Endodermal cell (in vitro differentiated cells): ENCODE results near the gene ENHO. TPM values are rescaled to one million over a fixed set of nuclear protein-coding genes. Genes with fewer than 3 reads are reported as not detected.
A peak's percentile ranks its signal among the peaks of the same experiment; 100 is the strongest.

Experiments used
- DNase-seq: peaks from one replicate; pipeline ENCODE4 v3.0.0-alpha.2; 2017
- H3K27ac ChIP-seq: 2 replicates; pipeline ENCODE4 v1.5.1; 2013; ENCODE audit warnings: mild to moderate bottlenecking, low read depth, low read length, moderate library complexity
- H3K27me3 ChIP-seq: 2 replicates; pipeline ENCODE4 v1.6.1; 2013; ENCODE audit warnings: mild to moderate bottlenecking, low read length, moderate library complexity; ENCODE audit not compliant: insufficient read depth, control insufficient read depth, poor library complexity, severe bottlenecking
- H3K36me3 ChIP-seq: 2 replicates; pipeline ENCODE4 v1.7.0; 2013; ENCODE audit warnings: mild to moderate bottlenecking, low read length, moderate library complexity; ENCODE audit not compliant: control insufficient read depth, insufficient read depth
- H3K4me1 ChIP-seq: one replicate; pipeline ENCODE4 v1.7.0; 2013; ENCODE audit warnings: low read length; ENCODE audit not compliant: control insufficient read depth, insufficient read depth
- H3K4me3 ChIP-seq: 2 replicates; pipeline ENCODE4 v1.5.1; 2013; ENCODE audit warnings: mild to moderate bottlenecking, low read length, moderate library complexity
- H3K9ac ChIP-seq: 2 replicates; pipeline ENCODE4 v1.6.1; 2013; ENCODE audit warnings: mild to moderate bottlenecking, low read length, moderate library complexity; ENCODE audit not compliant: poor library complexity, severe bottlenecking; ENCODE audit errors: extremely low read depth
- H3K9me3 ChIP-seq: 2 replicates; pipeline ENCODE4 v1.6.1; 2013; ENCODE audit warnings: mild to moderate bottlenecking, low read length, moderate library complexity; ENCODE audit not compliant: control insufficient read depth
- H3K27ac Mint-ChIP-seq: 2 replicates; pipeline ENCODE4 v1.8.0; 2020; ENCODE audit warnings: mixed read lengths
- H3K27me3 Mint-ChIP-seq: 2 replicates; pipeline ENCODE4 v1.8.0; 2021; ENCODE audit warnings: mild to moderate bottlenecking, mixed read lengths; ENCODE audit not compliant: insufficient read depth
- H3K36me3 Mint-ChIP-seq: 2 replicates; pipeline ENCODE4 v1.8.0; 2020; ENCODE audit warnings: low read depth, mixed read lengths
- H3K4me1 Mint-ChIP-seq: 2 replicates; pipeline ENCODE4 v1.8.0; 2020; ENCODE audit warnings: mixed read lengths
- H3K4me3 Mint-ChIP-seq: 2 replicates; pipeline ENCODE4 v1.8.0; 2020; ENCODE audit warnings: mild to moderate bottlenecking, moderate library complexity, mixed read lengths
- H3K9me3 Mint-ChIP-seq: 2 replicates; pipeline ENCODE4 v1.8.0; 2020; ENCODE audit warnings: mild to moderate bottlenecking, mixed read lengths
- WGBS, 2 experiments: methylation state at CpG; one replicate each; pipeline versions ENCODE4 v1.1.5 to v1.1.7; 2013; ENCODE audit warnings: missing lambda C conversion rate in 2 of 2, mixed read lengths in 1 of 2; ENCODE audit not compliant: insufficient coverage in 1 of 2, insufficient read length in 1 of 2; 5-methylcytosine and 5-hydroxymethylcytosine counted together
- total RNA-seq, 2 donors: library from RNA; stranded (reverse); fragmentation: NEBNext Ultra II Directional in 1 of 2; extraction: Animal tissue kit (Norgen Biotek cat#: 25700) in 1 of 2; gene quantifications; 2 replicates in 1 of 2; 3 replicates in 1 of 2; pipeline ENCODE4 v1.2.1, GENCODE V29; 2021
- TF ChIP-seq, protein P1 (sequence below): fragments of 200-600 bp; sonication (generic); conservative IDR thresholded peaks from 2 replicates; pipeline ENCODE4 v1.5.0; 2021; ENCODE audit warnings: antibody characterized with exemption, mild to moderate bottlenecking

The ENHO gene
- total RNA-seq, 2 donors from 2014 or later: 7.1 to 14.5 TPM

- 91 to 92% methylated on average over 3 of the region's 3 CpGs for WGBS, 2 experiments
- Mint-ChIP-seq H3K4me1 (peaks cover 6% of the 10 kb centered on the region), H3K27me3 (peaks cover 51% of the 10 kb centered on the region), H3K36me3 (no peaks in the 10 kb centered on the region), H3K27ac (no peak overlapping the region), H3K4me3 (no peak overlapping the region), H3K9me3 (no peaks in the 10 kb centered on the region)
- Histone ChIP-seq H3K27ac (no peak overlapping the region), H3K9me3 (no peaks in the 10 kb centered on the region), H3K27me3 (peaks cover 52% of the 10 kb centered on the region), H3K4me3 (no peak overlapping the region), H3K4me1 (no peaks in the 10 kb centered on the region), H3K9ac (no peak overlapping the region), H3K36me3 (no peaks in the 10 kb centered on the region)
- TF ChIP-seq, protein P1, sequence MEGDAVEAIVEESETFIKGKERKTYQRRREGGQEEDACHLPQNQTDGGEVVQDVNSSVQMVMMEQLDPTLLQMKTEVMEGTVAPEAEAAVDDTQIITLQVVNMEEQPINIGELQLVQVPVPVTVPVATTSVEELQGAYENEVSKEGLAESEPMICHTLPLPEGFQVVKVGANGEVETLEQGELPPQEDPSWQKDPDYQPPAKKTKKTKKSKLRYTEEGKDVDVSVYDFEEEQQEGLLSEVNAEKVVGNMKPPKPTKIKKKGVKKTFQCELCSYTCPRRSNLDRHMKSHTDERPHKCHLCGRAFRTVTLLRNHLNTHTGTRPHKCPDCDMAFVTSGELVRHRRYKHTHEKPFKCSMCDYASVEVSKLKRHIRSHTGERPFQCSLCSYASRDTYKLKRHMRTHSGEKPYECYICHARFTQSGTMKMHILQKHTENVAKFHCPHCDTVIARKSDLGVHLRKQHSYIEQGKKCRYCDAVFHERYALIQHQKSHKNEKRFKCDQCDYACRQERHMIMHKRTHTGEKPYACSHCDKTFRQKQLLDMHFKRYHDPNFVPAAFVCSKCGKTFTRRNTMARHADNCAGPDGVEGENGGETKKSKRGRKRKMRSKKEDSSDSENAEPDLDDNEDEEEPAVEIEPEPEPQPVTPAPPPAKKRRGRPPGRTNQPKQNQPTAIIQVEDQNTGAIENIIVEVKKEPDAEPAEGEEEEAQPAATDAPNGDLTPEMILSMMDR: no peak
- no peak for DNase-seq
Measured at GRCh38 chr9:34524349-34524748, 1.6 kb upstream of the ENHO start.

DNA sequence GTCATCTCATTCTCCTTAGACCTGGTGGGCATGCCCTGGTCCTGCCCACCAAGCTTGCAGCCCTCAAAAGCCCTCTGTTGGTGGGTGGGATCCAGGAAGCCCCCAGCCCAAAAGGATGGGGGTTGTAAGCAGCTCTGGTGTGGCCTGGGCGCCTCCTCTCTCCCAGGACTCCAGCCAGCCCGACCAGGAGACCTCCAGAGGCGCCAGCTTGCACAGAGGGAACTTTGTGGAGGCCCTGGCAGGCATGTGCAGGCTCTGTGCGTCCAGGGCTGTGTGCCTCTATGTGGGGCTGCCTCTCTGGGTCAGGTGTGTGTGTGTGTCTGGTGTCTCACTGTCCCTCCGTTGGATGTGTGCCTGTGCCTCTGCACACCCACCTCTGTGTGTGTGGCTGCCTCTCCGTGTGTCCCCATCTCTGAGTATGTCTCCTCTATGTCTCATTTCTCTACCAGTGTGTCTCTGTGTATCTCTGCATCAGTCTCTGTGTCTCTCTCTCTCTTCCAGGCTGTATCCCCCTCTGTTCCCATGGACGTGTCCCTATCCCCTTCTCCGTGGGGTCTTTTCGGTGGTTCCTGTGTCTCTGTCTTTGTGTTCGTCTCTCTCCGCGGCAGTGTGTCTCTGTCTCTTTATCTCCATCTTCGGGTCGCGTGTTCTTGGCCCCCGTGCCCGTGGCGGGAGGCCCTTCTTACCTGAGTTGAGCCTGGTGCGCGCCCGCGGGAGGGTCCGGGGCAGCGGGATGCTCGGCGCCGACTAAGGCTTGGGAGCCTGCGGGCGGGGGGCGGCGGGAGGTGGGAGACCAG, 501 bp downstream of the ENHO start:
- Mint-ChIP-seq H3K4me3 (peak overlapping the region; percentile 69), H3K9me3 (no peaks in the 10 kb centered on the region), H3K36me3 (no peaks in the 10 kb centered on the region), H3K27me3 (peaks cover 38% of the 10 kb centered on the region), H3K27ac (peak overlapping the region; percentile 19), H3K4me1 (peaks cover 6% of the 10 kb centered on the region)
- H3K4me3 ChIP-seq: peak overlapping the region; percentile 80
- TF ChIP-seq, protein P1: no peak
- no peaks in the 10 kb centered on the region for H3K9me3 ChIP-seq
- DNase-seq: no peak
- H3K27ac ChIP-seq: no peak overlapping the region
- WGBS, 2 experiments: 19 to 43% methylated on average over 4 to 31 of the region's 31 CpGs
- H3K4me1 ChIP-seq: no peaks in the 10 kb centered on the region
- H3K27me3 ChIP-seq: peaks cover 52% of the 10 kb centered on the region
- no peaks in the 10 kb centered on the region for H3K36me3 ChIP-seq
- H3K9ac ChIP-seq: no peak overlapping the region

GRCh38 chr9:34521406-34522045, 1.3 kb downstream of the ENHO start:
- Histone ChIP-seq H3K9me3 (no peaks in the 10 kb centered on the region), H3K36me3 (no peaks in the 10 kb centered on the region), H3K4me3 (no peak overlapping the region), H3K27ac (no peak overlapping the region), H3K27me3 (peaks cover 52% of the 10 kb centered on the region), H3K9ac (no peak overlapping the region), H3K4me1 (no peaks in the 10 kb centered on the region)
- Mint-ChIP-seq H3K27me3 (peaks cover 36% of the 10 kb centered on the region), H3K4me1 (peaks cover 6% of the 10 kb centered on the region), H3K36me3 (no peaks in the 10 kb centered on the region), H3K9me3 (no peaks in the 10 kb centered on the region), H3K4me3 (peak overlapping the region; percentile 69), H3K27ac (no peak overlapping the region)
- WGBS, 2 experiments: 95 to 97% methylated on average over 9 to 11 of the region's 11 CpGs
- TF ChIP-seq, protein P1: no peak
- DNase-seq: no peak
